LHCN-M2 (cell line): ENCODE results near the gene TCF12. TPM values are rescaled to one million over a fixed set of nuclear protein-coding genes. Genes with fewer than 3 reads are reported as not detected.

Experiments
- DNase-seq: peaks from one replicate; pipeline ENCODE4 v3.0.0-alpha.2; 2012; ENCODE audit warnings: low read depth
- total RNA-seq: library from RNA; depleted of rRNA; stranded (reverse); fragments of >200 nt; gene quantifications from 2 replicates; pipeline ENCODE4 v1.2.3, GENCODE V29; 2014

Gene TCF12
- total RNA-seq, 1 experiment from 2014 or later, result 111 TPM

GRCh38 chr15:57045741-57046382 is 127.4 kb downstream of the TCF12 start:
- DNase-seq, result no peak

GRCh38 chr15:57048930-57049549 is 130.6 kb downstream of the TCF12 start:
- no peak for DNase-seq

DNA sequence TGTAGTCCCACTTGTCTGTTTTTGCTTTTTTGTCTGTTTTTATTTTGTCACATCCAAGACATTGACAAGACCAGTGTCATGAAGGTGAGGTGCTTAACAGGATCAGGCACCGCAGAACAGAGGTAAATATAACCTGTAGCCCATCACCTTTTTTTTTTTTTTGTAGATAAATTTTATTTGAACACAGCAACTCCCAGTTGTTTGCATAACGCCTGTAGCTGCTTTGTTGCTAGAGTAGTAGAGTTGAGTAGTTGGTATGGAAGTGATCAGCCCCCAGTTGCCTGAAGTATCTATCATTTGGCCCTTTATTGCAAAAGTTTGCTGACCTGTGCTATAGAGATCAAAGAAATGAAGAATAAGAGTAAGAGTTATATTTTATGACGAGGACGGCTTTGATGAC is 135.0 kb downstream of the TCF12 start:
- DNase-seq, result no peak

GRCh38 chr15:57054204-57054750 is 135.8 kb downstream of the TCF12 start:
- no peak for DNase-seq

DNA sequence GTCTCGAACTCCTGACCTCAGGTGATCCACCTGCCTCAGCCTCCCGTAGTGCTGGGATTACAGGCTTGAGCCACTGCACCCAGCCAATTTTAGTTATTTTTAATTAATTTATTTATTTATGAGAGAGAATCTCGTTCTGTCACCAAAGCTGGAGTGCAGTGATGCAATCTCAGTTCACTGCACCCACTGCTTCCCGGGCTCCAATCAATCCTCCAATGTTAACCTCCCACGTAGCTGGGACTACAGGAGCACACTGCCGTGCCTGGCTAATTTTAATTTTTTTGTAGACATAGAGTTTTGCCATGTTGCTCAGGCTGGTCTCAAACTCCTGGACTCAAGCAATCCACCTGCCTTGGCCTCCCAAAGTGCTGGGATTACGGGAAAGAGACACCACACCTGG is 137.9 kb downstream of the TCF12 start:
- no peak for DNase-seq

DNA sequence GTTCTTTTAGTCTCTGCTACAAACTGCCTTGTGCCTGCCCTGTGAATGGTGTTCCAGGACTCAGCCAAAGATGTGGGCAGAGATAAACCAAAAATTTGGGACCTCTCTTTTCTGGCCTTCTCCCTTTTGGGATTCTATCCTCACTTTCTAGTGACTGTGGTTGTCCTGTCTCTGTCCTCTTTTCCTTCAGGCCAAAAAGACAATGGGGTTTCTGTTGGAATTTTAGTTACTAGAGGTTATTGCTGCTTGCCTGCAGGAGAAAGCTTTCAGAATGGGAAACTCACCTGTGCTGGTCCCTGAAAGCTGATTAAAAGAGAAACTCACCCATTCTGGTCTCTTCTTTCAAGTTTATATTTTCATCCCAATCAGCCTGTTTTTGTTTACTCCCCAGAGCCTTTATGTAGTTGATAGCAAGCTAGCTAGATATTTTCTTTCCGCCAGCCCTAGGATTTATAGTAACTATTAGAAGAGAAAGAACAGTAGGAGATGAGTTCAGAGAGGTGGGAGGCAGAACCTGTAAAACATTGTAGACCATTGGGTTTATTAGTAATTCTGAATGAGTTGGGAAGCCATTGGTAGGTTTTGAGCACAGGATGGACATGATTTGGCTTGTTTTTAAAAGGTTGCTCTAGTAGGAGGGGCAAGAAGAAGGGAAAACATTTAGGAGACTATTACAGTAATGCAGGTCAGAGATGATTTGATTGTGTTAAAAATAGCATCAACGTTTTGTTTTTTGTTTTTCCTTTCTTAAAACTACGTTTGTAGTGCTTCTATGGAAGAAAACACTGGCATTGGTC is 138.9 kb downstream of the TCF12 start:
- DNase-seq, result no peak

DNA sequence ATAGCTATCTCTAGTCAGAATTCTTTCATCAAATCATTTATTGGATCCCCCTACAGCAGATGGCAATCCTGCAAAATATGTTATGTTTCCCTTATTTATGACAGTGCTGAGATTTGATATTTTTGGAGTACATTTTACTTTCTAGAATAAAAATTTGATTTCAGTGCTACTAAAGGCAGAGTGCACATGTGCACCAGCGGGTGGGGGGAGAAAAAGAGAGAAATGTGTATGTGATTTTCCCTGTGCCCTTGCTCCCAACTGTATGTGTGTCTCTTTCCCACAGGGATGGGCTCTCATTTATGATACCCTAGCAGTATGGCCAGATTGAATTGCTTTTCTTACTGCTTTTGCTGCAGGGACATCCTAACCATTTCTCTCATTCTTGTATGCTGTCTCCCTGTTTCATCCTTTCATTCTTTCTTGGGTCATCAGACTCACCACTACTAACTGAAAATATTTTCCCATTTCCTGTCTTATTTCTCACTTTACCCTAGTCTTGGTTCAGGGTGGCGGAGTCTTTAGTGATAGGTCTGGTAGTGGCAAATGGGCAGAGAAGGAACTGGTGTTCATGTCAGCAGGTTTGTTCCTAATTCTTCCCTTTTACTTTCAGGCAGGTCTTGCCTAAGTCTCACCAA is 140.7 kb downstream of the TCF12 start:
- no peak for DNase-seq

DNA sequence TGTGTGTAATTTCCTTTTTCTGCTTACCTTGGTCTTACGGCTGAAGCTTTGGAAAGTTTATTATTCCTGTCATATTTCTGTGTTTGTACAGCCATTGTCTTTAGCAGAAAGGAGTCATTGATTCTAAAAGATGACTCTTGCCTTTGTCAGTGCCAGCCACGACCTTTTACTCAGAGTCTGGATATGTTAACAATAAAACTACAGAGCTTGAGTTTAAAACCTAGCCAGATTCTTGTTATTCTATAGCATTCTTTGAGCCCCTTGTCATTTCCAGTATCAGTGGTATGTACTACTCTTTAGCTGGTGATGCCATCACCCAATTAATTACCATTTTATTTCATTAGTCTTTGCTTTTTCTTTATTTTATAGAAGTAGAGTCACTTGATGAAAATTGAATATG is 142.4 kb downstream of the TCF12 start:
- DNase-seq, result peak; percentile 74

- DNase-seq, result no peak
Measured at GRCh38 chr15:57061281-57061680, 142.8 kb downstream of the TCF12 start.

DNA sequence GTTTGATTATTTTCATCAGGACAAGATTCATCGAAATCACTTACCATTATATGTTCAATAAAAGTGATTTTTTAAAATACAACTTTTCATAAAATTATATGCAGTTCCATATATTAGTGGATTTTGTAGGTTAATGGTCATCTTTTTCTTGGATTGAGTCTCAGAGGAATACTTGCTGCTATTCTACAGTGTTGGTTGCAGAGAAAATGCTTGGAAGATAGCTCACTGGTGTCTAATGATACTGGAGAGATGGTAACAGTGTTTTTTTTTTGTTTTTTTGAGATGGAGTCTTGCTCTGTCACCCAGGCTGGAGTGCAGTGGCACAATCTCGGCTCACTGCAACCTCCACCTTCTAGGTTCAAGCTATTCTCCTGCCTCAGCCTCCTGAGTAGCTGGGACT is 143.3 kb downstream of the TCF12 start:
- DNase-seq, result no peak

DNA sequence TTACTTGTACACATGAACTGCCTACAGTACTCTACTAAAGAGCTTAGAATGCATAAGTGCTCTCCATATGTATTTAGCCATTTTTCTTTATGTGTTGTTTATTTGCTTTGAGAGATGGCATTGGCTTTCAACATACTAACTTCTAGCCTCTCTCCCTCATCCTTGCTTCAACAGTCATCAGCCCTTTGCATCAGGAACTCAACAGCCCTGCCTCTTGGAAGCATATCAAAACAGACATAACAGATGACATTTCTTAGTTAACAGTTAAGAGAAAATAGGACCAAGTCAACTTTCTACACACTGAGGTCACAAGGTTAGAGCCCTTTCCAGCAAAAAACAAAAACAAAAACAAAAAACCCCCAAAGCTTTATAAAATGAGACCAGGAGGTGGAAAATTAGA is 145.6 kb downstream of the TCF12 start:
- no peak for DNase-seq

DNA sequence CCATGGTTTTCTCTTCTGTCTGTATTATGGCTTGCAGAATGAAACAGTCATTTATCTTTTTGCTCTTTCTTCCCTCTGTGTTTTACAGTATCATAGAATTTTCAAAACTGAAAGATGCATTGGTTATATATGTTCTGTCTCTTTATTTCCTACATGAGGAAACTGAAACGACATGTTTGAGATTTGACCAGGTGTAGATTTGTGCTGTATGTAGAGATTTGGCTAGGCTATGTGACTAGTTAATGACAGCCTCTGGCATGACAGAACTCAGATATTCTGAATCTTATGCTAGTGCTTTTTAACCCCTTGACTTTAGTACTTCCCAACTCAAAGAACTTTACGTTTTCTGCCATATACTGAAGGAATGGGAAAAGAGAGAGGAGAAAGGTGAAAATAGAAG is 151.0 kb downstream of the TCF12 start:
- no peak for DNase-seq

- no peak for DNase-seq
Measured at GRCh38 chr15:57070674-57071073, 152.2 kb downstream of the TCF12 start.

GRCh38 chr15:57079446-57079845 is 161.0 kb downstream of the TCF12 start:
- DNase-seq, result no peak

GRCh38 chr15:57079931-57080620 is 161.6 kb downstream of the TCF12 start:
- no peak for DNase-seq

- DNase-seq, result no peak
Measured at GRCh38 chr15:57082054-57082728, 163.7 kb downstream of the TCF12 start.

DNA sequence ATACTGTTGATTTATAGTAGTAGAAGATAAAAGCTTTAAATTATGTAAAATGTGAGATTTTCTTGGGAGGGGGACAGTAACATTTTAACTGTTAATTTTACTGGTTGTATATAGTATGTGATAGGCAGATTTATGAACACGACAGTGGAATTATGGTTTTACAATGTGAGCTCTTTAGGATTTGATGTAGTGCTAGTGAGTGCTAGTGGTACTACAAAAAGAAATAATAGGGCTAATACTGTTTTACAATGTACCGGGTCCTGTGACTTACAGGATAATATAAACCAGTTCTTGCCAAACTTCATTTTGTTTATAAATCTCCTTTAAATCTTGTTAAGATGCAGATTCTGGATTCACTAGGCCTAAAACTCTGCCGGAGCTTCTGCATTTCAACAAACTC is 165.7 kb downstream of the TCF12 start:
- DNase-seq, result no peak

DNA sequence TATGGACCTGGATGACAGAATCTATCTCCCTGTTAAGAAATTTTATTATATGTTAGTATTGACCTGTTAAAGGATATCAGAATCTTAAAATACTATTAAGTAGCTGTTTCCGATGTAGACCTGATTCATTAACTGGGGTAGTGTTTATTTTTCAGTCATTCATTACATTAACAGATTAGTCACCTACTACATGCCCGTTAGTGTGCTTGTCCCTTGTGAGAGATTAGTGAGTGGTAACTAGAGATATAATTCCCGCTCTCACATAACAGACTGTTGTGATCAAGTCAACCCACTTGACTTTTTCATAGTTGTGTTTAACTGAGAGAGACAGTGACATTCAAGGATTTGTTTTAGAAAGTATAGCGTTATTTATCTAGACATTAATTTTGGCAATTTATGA is 166.8 kb downstream of the TCF12 start:
- no peak for DNase-seq

GRCh38 chr15:57086857-57087427 is 168.5 kb downstream of the TCF12 start:
- DNase-seq, result no peak

DNA sequence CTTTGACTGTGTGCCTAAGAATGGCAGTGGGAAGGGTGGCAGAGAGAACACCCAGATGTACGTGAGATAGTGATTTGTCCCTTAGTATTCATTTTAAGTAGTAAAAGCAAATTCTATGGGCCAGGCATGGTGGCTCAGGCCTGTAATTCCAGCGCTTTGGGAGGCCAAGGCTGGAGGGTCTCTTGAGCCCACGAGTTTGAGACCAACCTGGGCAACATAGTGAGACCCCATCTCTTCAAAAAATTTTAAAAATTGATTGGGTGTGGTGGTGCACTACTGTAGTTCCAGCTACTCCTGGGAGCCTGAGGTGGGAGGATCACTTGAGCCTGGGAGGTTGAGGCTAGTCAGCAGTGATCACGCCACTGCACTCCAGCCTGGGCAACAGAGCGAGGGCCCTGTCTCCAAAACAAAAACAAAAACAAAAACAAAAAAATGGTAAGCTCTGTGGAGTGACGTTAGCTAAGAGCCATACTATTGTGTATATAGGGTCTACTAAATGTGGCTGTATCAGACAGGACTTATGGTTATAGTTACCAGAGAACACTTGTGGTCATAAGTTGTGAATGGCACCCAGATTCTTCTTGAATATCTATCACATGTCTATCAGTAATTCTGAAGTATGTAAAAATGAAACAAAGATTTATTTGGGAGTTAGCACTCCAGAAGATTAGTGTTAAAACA is 171.5 kb downstream of the TCF12 start:
- DNase-seq, result no peak
